HCT116 (cell line): ENCODE measurements around the gene MRPL21. TPM values are rescaled to one million over a fixed set of nuclear protein-coding genes. Genes with fewer than 3 reads are reported as not detected.

ENCODE experiments used
- ATAC-seq: fragments of 200-7000 bp; cut with Tn5 transposase; 2 replicates; pipeline ENCODE4 v1.9.1; 2020; ENCODE audit warnings: mild to moderate bottlenecking, moderate library complexity
- BruUV-seq: library from RNA; stranded (reverse); fragments of 400-500 nt; replicated peaks from 2 replicates; lab custom pipeline; 2021; lab: Mats Ljungman, UMichigan
- CTCF ChIA-PET: fragments of 300-600 bp; sonication (Branson Sonifier 250); formaldehyde crosslinking; loops from one replicate; lab custom pipeline; 2021; ENCODE audit warnings: antibody characterized with exemption; lab: Charles Lee
- POLR2A ChIA-PET: fragments of 300-600, 350-600 bp; sonication (Branson Sonifier 250); formaldehyde crosslinking; loops from one replicate; lab custom pipeline; 2021; ENCODE audit warnings: antibody characterized with exemption; lab: Charles Lee
- RAD21 ChIA-PET, 2 experiments: fragments of 300-600 bp; sonication (Branson Sonifier 250); formaldehyde crosslinking; loops; one replicate each; lab custom pipeline; 2023; ENCODE audit warnings: low total read pairs in 2 of 2; ENCODE audit not compliant: uncharacterized antibody in 2 of 2, unreplicated experiment in 2 of 2, low non-redundant PET in 1 of 2; lab: Charles Lee
- DNase-seq: peaks from one replicate; pipeline ENCODE4 v3.0.0-alpha.2; 2010; ENCODE audit warnings: low read depth, low spot score
- H2AFZ ChIP-seq: fragments of 200-600 bp; shearing (Covaris generic), sonication (generic); 2 replicates; pipeline ENCODE4 v1.6.1; 2017; ENCODE audit warnings: low read depth, mixed run types, mixed read lengths, antibody characterized with exemption, low read length; ENCODE audit not compliant: poor library complexity, severe bottlenecking
- H3K27ac ChIP-seq: 2 replicates; pipeline ENCODE4 v1.5.1; 2012; ENCODE audit warnings: low read depth, low read length
- H3K27me3 ChIP-seq: fragments of 200-600 bp; sonication (generic); 2 replicates; pipeline ENCODE4 v1.6.1; 2016; ENCODE audit warnings: mixed run types, low read length, mixed read lengths; ENCODE audit not compliant: insufficient read depth
- H3K36me3 ChIP-seq, 2 experiments: fragments of 200-500 bp in 1 of 2; fragments of 200-600 bp in 1 of 2; sonication (Bioruptor generic) in 1 of 2; sonication (generic) in 1 of 2; 2 replicates each; pipeline versions ENCODE4 v1.5.1 to v1.6.1; 2014 to 2016; ENCODE audit warnings: low read length in 2 of 2, inconsistent platforms in 1 of 2, mixed read lengths in 1 of 2, mixed run types in 1 of 2; ENCODE audit not compliant: insufficient read depth in 2 of 2, control insufficient read depth in 1 of 2
- H3K4me1 ChIP-seq, 2 experiments: fragments of 200-600 bp in 1 of 2; sonication (generic) in 1 of 2; 2 replicates each; pipeline versions ENCODE4 v1.5.1 to v1.6.1; 2012 to 2017; ENCODE audit warnings: low read length in 2 of 2, inconsistent platforms in 1 of 2, mild to moderate bottlenecking in 1 of 2, mixed read lengths in 1 of 2, mixed run types in 1 of 2, moderate library complexity in 1 of 2; ENCODE audit not compliant: insufficient read depth in 2 of 2, control insufficient read depth in 1 of 2
- H3K4me2 ChIP-seq: fragments of 200-600 bp; sonication (generic); 2 replicates; pipeline ENCODE4 v1.6.1; 2017; ENCODE audit warnings: mixed run types, low read length, mixed read lengths
- H3K4me3 ChIP-seq, 2 experiments: fragments of 200-600 bp in 1 of 2; sonication (generic) in 1 of 2; replicated peaks in 1 of 2; 2 replicates each; pipeline ENCODE4 v1.5.1; 2011 to 2016; ENCODE audit warnings: low read length in 2 of 2, control low read depth in 1 of 2, low read depth in 1 of 2, mild to moderate bottlenecking in 1 of 2, mixed read lengths in 1 of 2, mixed run types in 1 of 2
- H3K79me2 ChIP-seq: fragments of 200-600 bp; sonication (generic); 2 replicates; pipeline ENCODE4 v1.6.1; 2017; ENCODE audit warnings: mild to moderate bottlenecking, mixed run types, low read length, moderate library complexity, mixed read lengths; ENCODE audit not compliant: insufficient read depth
- H3K9ac ChIP-seq: fragments of 200-600 bp; sonication (generic); 2 replicates; pipeline ENCODE4 v1.6.1; 2016; ENCODE audit warnings: low read length, mixed read lengths
- H3K9me2 ChIP-seq: fragments of 200-600 bp; sonication (generic), shearing (Covaris generic); 2 replicates; pipeline ENCODE4 v1.6.1; 2017; ENCODE audit warnings: mixed run types, mild to moderate bottlenecking, moderate library complexity; ENCODE audit not compliant: insufficient read depth
- H3K9me3 ChIP-seq, 2 experiments: fragments of 200-500 bp in 1 of 2; fragments of 200-600 bp in 1 of 2; sonication (Bioruptor generic) in 1 of 2; sonication (generic) in 1 of 2; 2 replicates each; pipeline ENCODE4 v1.6.1; 2014 to 2017; ENCODE audit warnings: low read length in 2 of 2, mixed read lengths in 2 of 2, inconsistent platforms in 1 of 2, low read depth in 1 of 2, mild to moderate bottlenecking in 1 of 2, mixed run types in 1 of 2, moderate library complexity in 1 of 2; ENCODE audit not compliant: control insufficient read depth in 1 of 2, insufficient read depth in 1 of 2
- H4K20me1 ChIP-seq: fragments of 200-600 bp; sonication (generic), shearing (Covaris generic); 2 replicates; pipeline ENCODE4 v1.6.1; 2017; ENCODE audit warnings: mixed run types, mild to moderate bottlenecking, moderate library complexity; ENCODE audit not compliant: insufficient read depth
- CBX3 ChIP-seq: IDR thresholded peaks from 2 replicates; pipeline ENCODE4 v1.6.1; 2012; ENCODE audit warnings: low read depth
- CEBPB ChIP-seq: IDR thresholded peaks from 2 replicates; pipeline ENCODE4 v1.6.1; 2012; ENCODE audit warnings: low read depth
- EZH2 ChIP-seq: fragments of 200-600 bp; sonication (generic); IDR thresholded peaks from 2 replicates; pipeline ENCODE4 v1.6.1; 2017; ENCODE audit warnings: antibody characterized with exemption, mixed run types
- EZH2phosphoT487 ChIP-seq: fragments of 200-600 bp; IDR thresholded peaks from 2 replicates; pipeline ENCODE4 v1.6.1; 2018; ENCODE audit warnings: antibody characterized with exemption, borderline replicate concordance
- FOSL1 ChIP-seq: IDR thresholded peaks from 2 replicates; pipeline ENCODE4 v1.6.1; 2012; ENCODE audit warnings: low read depth
- JUND ChIP-seq: IDR thresholded peaks from 2 replicates; pipeline ENCODE4 v1.6.1; 2012
- POLR2A ChIP-seq: IDR thresholded peaks from 2 replicates; pipeline ENCODE4 v1.7.0; 2011; ENCODE audit warnings: borderline replicate concordance; ENCODE audit not compliant: insufficient read depth, insufficient read length; ENCODE audit errors: extremely low read depth
- RAD21 ChIP-seq: IDR thresholded peaks from 2 replicates; pipeline ENCODE4 v1.6.1; 2012; ENCODE audit warnings: low read depth, mild to moderate bottlenecking
- SIN3A ChIP-seq: IDR thresholded peaks from 2 replicates; pipeline ENCODE4 v1.6.1; 2012; ENCODE audit warnings: low read depth
- SP1 ChIP-seq: IDR thresholded peaks from 2 replicates; pipeline ENCODE4 v1.6.1; 2012; ENCODE audit warnings: low read depth
- SRF ChIP-seq: IDR thresholded peaks from 2 replicates; pipeline ENCODE4 v1.6.1; 2012; ENCODE audit warnings: low read depth
- TCF7L2 ChIP-seq: IDR thresholded peaks from 2 replicates; pipeline ENCODE4 v1.7.0; 2011; ENCODE audit warnings: borderline replicate concordance, inconsistent platforms; ENCODE audit not compliant: insufficient read depth, insufficient read length; ENCODE audit errors: extremely low read depth
- YY1 ChIP-seq: IDR thresholded peaks from 2 replicates; pipeline ENCODE4 v1.6.1; 2011; ENCODE audit warnings: low read length, low read depth, moderate library complexity, mild to moderate bottlenecking; ENCODE audit not compliant: insufficient replicate concordance; ENCODE audit errors: extremely low read depth
- ZFX ChIP-seq: fragments of 450-650 bp; IDR thresholded peaks from 2 replicates; pipeline ENCODE4 v1.6.1; 2017
- intact Hi-C: fragments of 100-400 bp; cut with micrococcal nuclease; formaldehyde crosslinking; loops from 2 replicates; pipeline ENCODE4 v1.10.0; 2022
- total RNA-seq: library from RNA; stranded (reverse); gene quantifications from one replicate; pipeline ENCODE4 v1.2.1, GENCODE V29; 2021; ENCODE audit not compliant: unreplicated experiment
- TF ChIP-seq, protein P1 (sequence below), 3 experiments: fragments of 200-600 bp in 1 of 3; sonication (generic) in 1 of 3; IDR thresholded peaks in 2 of 3; conservative IDR thresholded peaks in 1 of 3; 2 replicates each; pipeline ENCODE4 v1.5.1; 2012 to 2017; ENCODE audit warnings: low read depth in 2 of 3, low read length in 2 of 3, antibody characterized with exemption in 1 of 3, borderline replicate concordance in 1 of 3, control low read depth in 1 of 3, mild to moderate bottlenecking in 1 of 3, mixed read lengths in 1 of 3, mixed run types in 1 of 3, moderate library complexity in 1 of 3; ENCODE audit not compliant: insufficient read depth in 1 of 3
- TF ChIP-seq, protein P2 (sequence below): IDR thresholded peaks from 2 replicates; pipeline ENCODE4 v1.6.1; 2012

Gene MRPL21
- total RNA-seq, 1 experiment from 2014 or later = 90.2 TPM

DNA sequence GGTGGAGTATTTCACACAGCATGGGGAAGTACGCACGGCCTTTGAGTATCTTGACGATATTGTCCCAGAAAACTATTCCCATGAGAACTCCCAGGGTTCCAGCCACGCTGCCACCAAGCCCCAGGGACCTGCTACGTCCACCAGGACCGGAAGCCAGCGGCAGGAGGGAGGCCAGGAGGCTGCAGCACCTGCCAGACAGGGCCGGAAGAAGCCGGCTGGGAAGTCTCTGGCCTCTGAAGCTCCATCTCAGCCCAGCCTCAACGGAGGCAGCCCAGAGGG lies 32.7 kb upstream of the MRPL21 start:
- ChIA-PET POLR2A (no interaction called here), CTCF (no interaction called here), RAD21 (no interaction called here)
- Histone ChIP-seq H4K20me1 (no peaks in the 10 kb centered on the region), H3K36me3 (peaks cover 11 to 16% of the 10 kb centered on the region in 2 experiments; a peak in 2 of 4 replicates), H3K27me3 (no peaks in the 10 kb centered on the region), H3K9me2 (no peaks in the 10 kb centered on the region), H3K27ac (no peak overlapping the region), H3K4me3 (no peak overlapping the region), H2AFZ (no peak overlapping the region), H3K4me1 (no peaks in the 10 kb centered on the region), H3K4me2 (no peak overlapping the region), H3K9ac (no peak overlapping the region), H3K9me3 (no peaks in the 10 kb centered on the region), H3K79me2 (no peaks in the 10 kb centered on the region)
- ATAC-seq (no peak), DNase-seq (no peak)
- intact Hi-C loops = no loop called here
- BruUV-seq = no TSS peak
- TF ChIP-seq RAD21 = no peak
- TF ChIP-seq POLR2A = no peak
- no peak for TF ChIP-seq SP1
- no peak for TF ChIP-seq EZH2
- TF ChIP-seq SRF = no peak
- no peak for TF ChIP-seq JUND
- TF ChIP-seq ZFX = no peak
- TF ChIP-seq SIN3A = no peak
- TF ChIP-seq FOSL1 = no peak
- TF ChIP-seq YY1 = no peak
- TF ChIP-seq, protein P1, sequence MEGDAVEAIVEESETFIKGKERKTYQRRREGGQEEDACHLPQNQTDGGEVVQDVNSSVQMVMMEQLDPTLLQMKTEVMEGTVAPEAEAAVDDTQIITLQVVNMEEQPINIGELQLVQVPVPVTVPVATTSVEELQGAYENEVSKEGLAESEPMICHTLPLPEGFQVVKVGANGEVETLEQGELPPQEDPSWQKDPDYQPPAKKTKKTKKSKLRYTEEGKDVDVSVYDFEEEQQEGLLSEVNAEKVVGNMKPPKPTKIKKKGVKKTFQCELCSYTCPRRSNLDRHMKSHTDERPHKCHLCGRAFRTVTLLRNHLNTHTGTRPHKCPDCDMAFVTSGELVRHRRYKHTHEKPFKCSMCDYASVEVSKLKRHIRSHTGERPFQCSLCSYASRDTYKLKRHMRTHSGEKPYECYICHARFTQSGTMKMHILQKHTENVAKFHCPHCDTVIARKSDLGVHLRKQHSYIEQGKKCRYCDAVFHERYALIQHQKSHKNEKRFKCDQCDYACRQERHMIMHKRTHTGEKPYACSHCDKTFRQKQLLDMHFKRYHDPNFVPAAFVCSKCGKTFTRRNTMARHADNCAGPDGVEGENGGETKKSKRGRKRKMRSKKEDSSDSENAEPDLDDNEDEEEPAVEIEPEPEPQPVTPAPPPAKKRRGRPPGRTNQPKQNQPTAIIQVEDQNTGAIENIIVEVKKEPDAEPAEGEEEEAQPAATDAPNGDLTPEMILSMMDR (IDR thresholded peaks at IDR 0.05 in 2 of 3, conservative IDR thresholded peaks at IDR 0.05 in 1 of 3; ENCODE audit: borderline replicate concordance in 1 of 3, insufficient read depth in 1 of 3, low read depth in 2 of 3, low read length in 2 of 3) = no peak
- TF ChIP-seq EZH2phosphoT487 = no peak
- no peak for TF ChIP-seq TCF7L2
- TF ChIP-seq CEBPB = no peak
- TF ChIP-seq, protein P2, sequence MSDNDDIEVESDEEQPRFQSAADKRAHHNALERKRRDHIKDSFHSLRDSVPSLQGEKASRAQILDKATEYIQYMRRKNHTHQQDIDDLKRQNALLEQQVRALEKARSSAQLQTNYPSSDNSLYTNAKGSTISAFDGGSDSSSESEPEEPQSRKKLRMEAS = no peak
- no peak for TF ChIP-seq CBX3
